A549 (cell line): ENCODE measurements around the gene TRABD. TPM values are rescaled to one million over a fixed set of nuclear protein-coding genes. Genes with fewer than 3 reads are reported as not detected.

ENCODE experiments used
- ATAC-seq, 2 experiments: fragments of 200-7000 bp in 1 of 2; fragments of >200 bp in 1 of 2; cut with Nextera tagmentation in 1 of 2; cut with Tn5 transposase in 1 of 2; 3 replicates each; pipeline versions ENCODE4 v1.8.0 to v1.9.1; 2018 to 2020; ENCODE audit warnings: mild to moderate bottlenecking in 1 of 2, moderate library complexity in 1 of 2
- CTCF ChIA-PET: fragments of 300-600 bp; sonication (Branson Sonifier 250); formaldehyde crosslinking; extraction: SDS; loops from one replicate; lab custom pipeline; 2021; ENCODE audit warnings: antibody characterized with exemption, inconsistent platforms; lab: Yijun Ruan, JAX
- POLR2A ChIA-PET: fragments of 350-600 bp; formaldehyde crosslinking; extraction: SDS; loops from one replicate; lab custom pipeline; 2021; ENCODE audit warnings: antibody characterized with exemption, inconsistent platforms; lab: Yijun Ruan, JAX
- DNase-seq, 2 experiments: peaks; one replicate each; pipeline versions ENCODE4 v3.0.0 to v3.0.0-alpha.2; 2011 to 2016; ENCODE audit warnings: low read depth in 1 of 2, low spot score in 1 of 2
- FAIRE-seq: peaks from 2 replicates; lab custom pipeline; 2011; peaks lifted over from hg19 to GRCh38; lab: Jason Lieb, UNC
- H3K27ac ChIP-seq, 2 experiments: fragments of >200 bp; sonication (Bioruptor Twin); formaldehyde crosslinking; 3 replicates each; pipeline ENCODE4 v1.5.1; 2016 to 2017
- H3K4me1 ChIP-seq: fragments of >200 bp; sonication (Bioruptor Twin); formaldehyde crosslinking; 3 replicates; pipeline ENCODE4 v1.6.1; 2016
- H3K4me2 ChIP-seq: fragments of >200 bp; sonication (Bioruptor Twin); formaldehyde crosslinking; 3 replicates; pipeline ENCODE4 v1.6.1; 2016
- H3K4me3 ChIP-seq: fragments of >200 bp; sonication (Bioruptor Twin); formaldehyde crosslinking; 3 replicates; pipeline ENCODE4 v1.5.1; 2016
- H3K9me3 ChIP-seq: fragments of >200 bp; sonication (Bioruptor Twin); formaldehyde crosslinking; 3 replicates; pipeline ENCODE4 v1.6.1; 2016
- ATOH8 ChIP-seq: fragments of 250-450 bp; sonication (Bioruptor Pico); IDR thresholded peaks from 2 replicates; pipeline ENCODE4 v1.5.0; 2020; ENCODE audit warnings: low read depth, mild to moderate bottlenecking, moderate library complexity
- CBX8 ChIP-seq: fragments of 200-600 bp; sonication (generic); IDR thresholded peaks from 2 replicates; pipeline ENCODE4 v1.6.1; 2016
- CHD2 ChIP-seq: fragments of 150-350 bp; IDR thresholded peaks from 2 replicates; pipeline ENCODE4 v1.6.1; 2014; ENCODE audit warnings: low read length; ENCODE audit not compliant: partially characterized antibody
- CTCF ChIP-seq: fragments of >200 bp; sonication (Bioruptor Twin); formaldehyde crosslinking; IDR thresholded peaks from 3 replicates; pipeline ENCODE4 v1.5.1; 2016
- EP300 ChIP-seq, 2 experiments: fragments of >200 bp; sonication (Bioruptor Twin); formaldehyde crosslinking; IDR thresholded peaks; 2 replicates in 1 of 2; 3 replicates in 1 of 2; pipeline ENCODE4 v1.6.1; 2016 to 2017
- HDAC2 ChIP-seq: fragments of 200-600 bp; sonication (generic); IDR thresholded peaks from 2 replicates; pipeline ENCODE4 v1.6.1; 2016
- HOXB13 ChIP-seq: fragments of 250-450 bp; sonication (Bioruptor Pico); IDR thresholded peaks from 2 replicates; pipeline ENCODE4 v1.5.0; 2020; ENCODE audit warnings: low read depth, mild to moderate bottlenecking, moderate library complexity
- JUNB ChIP-seq: fragments of >200 bp; sonication (Bioruptor Twin); formaldehyde crosslinking; IDR thresholded peaks from 2 replicates; pipeline ENCODE4 v1.6.1; 2016
- MAFK ChIP-seq: fragments of 450-650 bp; IDR thresholded peaks from 2 replicates; pipeline ENCODE4 v1.6.1; 2014; ENCODE audit not compliant: partially characterized antibody
- MAZ ChIP-seq: fragments of 150-350 bp; IDR thresholded peaks from 2 replicates; pipeline ENCODE4 v1.6.1; 2014; ENCODE audit warnings: antibody characterized with exemption, low read depth, low read length, borderline replicate concordance
- NPAS2 ChIP-seq: fragments of 250-450 bp; sonication (Bioruptor Pico); IDR thresholded peaks from 2 replicates; pipeline ENCODE4 v1.8.0; 2022; ENCODE audit warnings: mild to moderate bottlenecking, moderate library complexity, borderline replicate concordance
- RCOR1 ChIP-seq: fragments of 150-350 bp; IDR thresholded peaks from 2 replicates; pipeline ENCODE4 v1.6.1; 2014; ENCODE audit warnings: antibody characterized with exemption, low read length, low read depth
- SREBF2 ChIP-seq: fragments of 450-650 bp; IDR thresholded peaks from 2 replicates; pipeline ENCODE4 v1.6.1; 2014; ENCODE audit warnings: mild to moderate bottlenecking, moderate library complexity
- TFCP2L1 ChIP-seq: fragments of 250-450 bp; sonication (Bioruptor Pico); IDR thresholded peaks from 2 replicates; pipeline ENCODE4 v1.5.0; 2021; ENCODE audit warnings: mild to moderate bottlenecking
- ZC3H11A ChIP-seq: fragments of 450-650 bp; IDR thresholded peaks from 2 replicates; pipeline ENCODE4 v1.6.1; 2014; ENCODE audit warnings: antibody characterized with exemption, mild to moderate bottlenecking
- ZSCAN20 ChIP-seq: fragments of 250-450 bp; sonication (Bioruptor Pico); IDR thresholded peaks from 2 replicates; pipeline ENCODE4 v1.8.0; 2022; ENCODE audit warnings: mild to moderate bottlenecking, moderate library complexity
- WGBS: methylation state at CpG from one replicate; pipeline ENCODE4 v1.1.6; 2017; ENCODE audit errors: missing lambda C conversion rate; 5-methylcytosine and 5-hydroxymethylcytosine counted together
- polyA plus RNA-seq, 4 experiments: library from polyadenylated mRNA; depleted of rRNA in 3 of 4; stranded (reverse); fragments of >200 nt; fragmentation: RNase III in 1 of 4; extraction: RNeasy Plus Mini Kit Qiagen cat#74134 plus additional on column Dnase treatment in 1 of 4; gene quantifications; 2 replicates in 3 of 4; 3 replicates in 1 of 4; pipeline ENCODE4 v1.2.3, GENCODE V29; 2011 to 2017
- TF ChIP-seq, protein P1 (sequence below): IDR thresholded peaks from 2 replicates; pipeline ENCODE4 v1.6.1; 2012
- TF ChIP-seq, protein P2 (sequence below): fragments of >200 bp; sonication (Bioruptor Twin); formaldehyde crosslinking; IDR thresholded peaks from 3 replicates; pipeline ENCODE4 v1.6.1; 2016
- TF ChIP-seq, protein P3 (sequence below): fragments of >200 bp; sonication (Bioruptor Twin); formaldehyde crosslinking; IDR thresholded peaks from 2 replicates; pipeline ENCODE4 v1.6.1; 2016

The TRABD gene
- polyA plus RNA-seq, 2 of the 4 experiments (the other 2 are of a cell fraction), result 14.8 to 30.4 TPM

GRCh38 chr22:50162391-50162956, 23.2 kb upstream of the TRABD start:
- POLR2A ChIA-PET, result no interaction called here
- DNase-seq, result no peak
- CTCF ChIA-PET, result interaction anchor here (3.3 kb wide), 1 partner anchor 13 kb away, joined by 12 read pairs; no protein-coding TSS in a partner anchor
- WGBS, result 90% methylated on average over 4 of the region's 10 CpGs
- no peak overlapping the region for H3K4me2 ChIP-seq
- no peak for FAIRE-seq
- ATAC-seq, result no peak
- no peaks in the 10 kb centered on the region for H3K9me3 ChIP-seq
- TF ChIP-seq MAZ (no peak), ATOH8 (CRISPR knock-in tag) (no peak), EP300 (IDR thresholded peaks at IDR 0.05) (no peak)
- TF ChIP-seq, all 56 proteins: peak for 0
- Histone ChIP-seq H3K4me1 (no peaks in the 10 kb centered on the region), H3K4me3 (no peak overlapping the region), H3K27ac (no peak overlapping the region)

GRCh38 chr22:50165436-50166123, 20.1 kb upstream of the TRABD start:
- Histone ChIP-seq H3K4me2 (no peak overlapping the region), H3K4me1 (no peaks in the 10 kb centered on the region), H3K4me3 (no peak overlapping the region), H3K27ac (no peak overlapping the region), H3K9me3 (no peaks in the 10 kb centered on the region)
- WGBS, result 81% methylated on average over 15 of the region's 28 CpGs
- POLR2A ChIA-PET, result no interaction called here
- no peak for DNase-seq
- no peak for FAIRE-seq
- CTCF ChIA-PET, result interaction anchor here (0.9 to 3.3 kb wide), 2 partner anchors 16 to 25 kb away, joined by 3 to 12 read pairs; no protein-coding TSS in a partner anchor
- no peak for ATAC-seq
- TF ChIP-seq HDAC2 (no peak), NPAS2 (CRISPR knock-in tag) (no peak), ZC3H11A (no peak), JUNB (no peak), CHD2 (no peak), CBX8 (no peak), EP300 (IDR thresholded peaks at IDR 0.05) (no peak), SREBF2 (no peak), RCOR1 (no peak), MAFK (no peak), TFCP2L1 (CRISPR knock-in tag) (no peak), HOXB13 (CRISPR knock-in tag) (no peak), CTCF (no peak), ZSCAN20 (no peak)
- TF ChIP-seq, protein P1, sequence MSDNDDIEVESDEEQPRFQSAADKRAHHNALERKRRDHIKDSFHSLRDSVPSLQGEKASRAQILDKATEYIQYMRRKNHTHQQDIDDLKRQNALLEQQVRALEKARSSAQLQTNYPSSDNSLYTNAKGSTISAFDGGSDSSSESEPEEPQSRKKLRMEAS, result no peak
- TF ChIP-seq, protein P2, sequence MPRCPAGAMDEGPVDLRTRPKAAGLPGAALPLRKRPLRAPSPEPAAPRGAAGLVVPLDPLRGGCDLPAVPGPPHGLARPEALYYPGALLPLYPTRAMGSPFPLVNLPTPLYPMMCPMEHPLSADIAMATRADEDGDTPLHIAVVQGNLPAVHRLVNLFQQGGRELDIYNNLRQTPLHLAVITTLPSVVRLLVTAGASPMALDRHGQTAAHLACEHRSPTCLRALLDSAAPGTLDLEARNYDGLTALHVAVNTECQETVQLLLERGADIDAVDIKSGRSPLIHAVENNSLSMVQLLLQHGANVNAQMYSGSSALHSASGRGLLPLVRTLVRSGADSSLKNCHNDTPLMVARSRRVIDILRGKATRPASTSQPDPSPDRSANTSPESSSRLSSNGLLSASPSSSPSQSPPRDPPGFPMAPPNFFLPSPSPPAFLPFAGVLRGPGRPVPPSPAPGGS, result no peak
- TF ChIP-seq, protein P3, sequence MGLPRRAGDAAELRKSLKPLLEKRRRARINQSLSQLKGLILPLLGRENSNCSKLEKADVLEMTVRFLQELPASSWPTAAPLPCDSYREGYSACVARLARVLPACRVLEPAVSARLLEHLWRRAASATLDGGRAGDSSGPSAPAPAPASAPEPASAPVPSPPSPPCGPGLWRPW, result no peak
